HG02938 (cell line): ENCODE measurements around the gene PPP1CC.
A peak's percentile ranks its signal among the peaks of the same experiment; 100 is the strongest.
"Not testable (repeated sequence)": the region's sequence is repeated elsewhere in the genome, so short reads cannot be mapped to it uniquely, and the experiment has no call there.

ENCODE experiments used
- ATAC-seq: cut with Tn5 transposase; IDR thresholded peaks from one replicate; pipeline ENCODE4 v1.9.1; 2021; ENCODE audit warnings: mild to moderate bottlenecking, moderate library complexity; ENCODE audit not compliant: unreplicated experiment

The PPP1CC gene

GRCh38 chr12:110726708-110727369 lies 15.9 kb downstream of the PPP1CC start:
- ATAC-seq, result no peak

- no peak for ATAC-seq
Measured at GRCh38 chr12:110726028-110726427, 16.7 kb downstream of the PPP1CC start.

GRCh38 chr12:110725267-110725666 lies 17.4 kb downstream of the PPP1CC start:
- no peak for ATAC-seq

GRCh38 chr12:110722892-110723291 lies 19.8 kb downstream of the PPP1CC start:
- ATAC-seq, result not testable (repeated sequence)

GRCh38 chr12:110721570-110721969 lies 21.1 kb downstream of the PPP1CC start:
- no peak for ATAC-seq

- no peak for ATAC-seq
Measured at GRCh38 chr12:110720516-110720915, 22.2 kb downstream of the PPP1CC start.

GRCh38 chr12:110718222-110718908 lies 24.3 kb downstream of the PPP1CC start:
- ATAC-seq, result no peak

GRCh38 chr12:110717037-110717436 lies 25.7 kb downstream of the PPP1CC start:
- ATAC-seq, result no peak

GRCh38 chr12:110708917-110709316 lies 33.8 kb downstream of the PPP1CC start:
- ATAC-seq, result no peak

- no peak for ATAC-seq
Measured at GRCh38 chr12:110705309-110705708, 37.4 kb downstream of the PPP1CC start.

GRCh38 chr12:110704750-110705149 lies 37.9 kb downstream of the PPP1CC start:
- no peak for ATAC-seq

GRCh38 chr12:110704231-110704630 lies 38.5 kb downstream of the PPP1CC start:
- ATAC-seq, result no peak

GRCh38 chr12:110702081-110702480 lies 40.6 kb downstream of the PPP1CC start:
- no peak for ATAC-seq

GRCh38 chr12:110699591-110700445 lies 42.9 kb downstream of the PPP1CC start:
- ATAC-seq, result no peak

GRCh38 chr12:110698171-110698902 lies 44.4 kb downstream of the PPP1CC start:
- peak; percentile 78 for ATAC-seq

GRCh38 chr12:110697236-110697635 lies 45.5 kb downstream of the PPP1CC start:
- ATAC-seq, result no peak

GRCh38 chr12:110696283-110696682 lies 46.4 kb downstream of the PPP1CC start:
- ATAC-seq, result no peak

- ATAC-seq, result no peak
Measured at GRCh38 chr12:110694330-110694901, 48.3 kb downstream of the PPP1CC start.

GRCh38 chr12:110693731-110694130 lies 49.0 kb downstream of the PPP1CC start:
- no peak for ATAC-seq

GRCh38 chr12:110690127-110690430 lies 52.6 kb downstream of the PPP1CC start:
- ATAC-seq, result no peak
